ENCODE results near the gene SLC26A6.

The SLC26A6 gene

DNA sequence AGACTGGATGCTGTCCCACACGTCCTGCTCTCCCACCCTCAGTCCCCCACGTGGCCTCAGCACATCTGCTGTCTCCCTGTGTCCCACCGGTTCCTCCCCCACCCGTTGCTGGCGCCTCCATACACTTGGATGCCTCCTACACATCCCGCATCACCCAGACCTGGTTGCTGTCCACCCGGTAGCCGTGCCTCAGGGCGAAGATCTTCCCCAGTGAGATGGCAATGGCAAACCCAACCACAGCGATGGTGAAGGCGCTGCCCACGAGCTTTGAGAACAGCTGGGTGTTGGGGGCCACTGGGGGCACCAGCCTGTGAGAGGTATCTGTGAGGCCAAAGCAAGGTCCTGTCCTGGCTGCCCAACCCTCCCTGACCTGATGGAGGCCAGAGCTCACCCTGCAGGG is 4.4 kb downstream of the SLC26A6 start:
- no peak overlapping the region for H3K4me3 ChIP-seq (ENCODE audit: low read depth, low read length)
- H3K4me2 ChIP-seq (ENCODE audit: low read length), result no peak overlapping the region
- H3K4me1 ChIP-seq, result peaks cover 10% of the 10 kb centered on the region
- TF ChIP-seq CTCF (IDR thresholded peaks at IDR 0.05), result no peak
- H2AFZ ChIP-seq, result no peak overlapping the region
- no peaks in the 10 kb centered on the region for H3K79me2 ChIP-seq
- H3K9me3 ChIP-seq (ENCODE audit: control insufficient read depth, low read length), result no peaks in the 10 kb centered on the region
- H3K27me3 ChIP-seq (ENCODE audit: control insufficient read depth, insufficient read depth, low read length), result no peaks in the 10 kb centered on the region
- H3K9ac ChIP-seq, result no peak overlapping the region
- no peak overlapping the region for H3K27ac ChIP-seq
- H3K36me3 ChIP-seq (ENCODE audit: control insufficient read depth, insufficient read depth, low read length), result no peaks in the 10 kb centered on the region

DNA sequence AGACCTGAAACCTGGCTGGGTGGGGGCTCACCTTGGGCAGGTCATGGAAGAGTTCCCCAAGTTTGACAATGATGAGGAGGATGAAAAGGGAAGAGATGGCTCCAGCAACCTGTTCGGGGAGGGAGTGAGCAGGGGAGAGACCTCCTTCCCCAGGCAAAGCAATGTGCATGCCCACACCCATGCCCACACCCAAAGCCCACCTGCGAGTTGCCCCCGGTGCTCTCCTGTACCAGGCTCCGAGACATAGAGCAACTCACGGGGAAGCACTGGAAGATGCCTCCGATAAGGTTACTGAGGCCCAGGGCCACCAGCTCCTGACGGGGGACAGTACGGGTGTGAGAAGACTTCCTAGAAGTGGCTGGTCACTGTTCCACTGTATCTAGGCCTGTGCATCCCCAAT is 4.9 kb downstream of the SLC26A6 start:
- Histone ChIP-seq H3K4me1 (peaks cover 6% of the 10 kb centered on the region), H3K9me3 (ENCODE audit: control insufficient read depth, low read length) (no peaks in the 10 kb centered on the region), H3K9ac (no peak overlapping the region), H3K27me3 (ENCODE audit: control insufficient read depth, insufficient read depth, low read length) (no peaks in the 10 kb centered on the region), H3K79me2 (no peaks in the 10 kb centered on the region), H3K27ac (no peak overlapping the region), H2AFZ (no peak overlapping the region), H3K4me2 (ENCODE audit: low read length) (no peak overlapping the region), H3K36me3 (ENCODE audit: control insufficient read depth, insufficient read depth, low read length) (no peaks in the 10 kb centered on the region), H3K4me3 (ENCODE audit: low read depth, low read length) (no peak overlapping the region)
- no peak for TF ChIP-seq CTCF (IDR thresholded peaks at IDR 0.05)

GRCh38 chr3:48629894-48630293 is 5.4 kb downstream of the SLC26A6 start:
- no peak overlapping the region for H3K4me2 ChIP-seq (ENCODE audit: low read length)
- no peaks in the 10 kb centered on the region for H3K27me3 ChIP-seq (ENCODE audit: control insufficient read depth, insufficient read depth, low read length)
- peaks cover 6% of the 10 kb centered on the region for H3K4me1 ChIP-seq
- H3K36me3 ChIP-seq (ENCODE audit: control insufficient read depth, insufficient read depth, low read length), result no peaks in the 10 kb centered on the region
- no peak overlapping the region for H3K9ac ChIP-seq
- H2AFZ ChIP-seq, result no peak overlapping the region
- no peak overlapping the region for H3K27ac ChIP-seq
- H3K4me3 ChIP-seq (ENCODE audit: low read depth, low read length), result no peak overlapping the region
- H3K9me3 ChIP-seq (ENCODE audit: control insufficient read depth, low read length), result no peaks in the 10 kb centered on the region
- H3K79me2 ChIP-seq, result no peaks in the 10 kb centered on the region
- TF ChIP-seq CTCF (IDR thresholded peaks at IDR 0.05), result no peak

- Histone ChIP-seq H3K79me2 (no peaks in the 10 kb centered on the region), H3K27me3 (ENCODE audit: control insufficient read depth, insufficient read depth, low read length) (no peaks in the 10 kb centered on the region), H3K36me3 (ENCODE audit: control insufficient read depth, insufficient read depth, low read length) (no peaks in the 10 kb centered on the region), H3K9ac (no peak overlapping the region), H3K27ac (no peak overlapping the region), H3K9me3 (ENCODE audit: control insufficient read depth, low read length) (no peaks in the 10 kb centered on the region), H3K4me3 (ENCODE audit: low read depth, low read length) (no peak overlapping the region), H2AFZ (no peak overlapping the region), H3K4me2 (ENCODE audit: low read length) (no peak overlapping the region), H3K4me1 (no peaks in the 10 kb centered on the region)
- TF ChIP-seq CTCF (IDR thresholded peaks at IDR 0.05), result no peak
These were observed 6.8 kb downstream of the SLC26A6 start for GRCh38 chr3:48628277-48629017.

DNA sequence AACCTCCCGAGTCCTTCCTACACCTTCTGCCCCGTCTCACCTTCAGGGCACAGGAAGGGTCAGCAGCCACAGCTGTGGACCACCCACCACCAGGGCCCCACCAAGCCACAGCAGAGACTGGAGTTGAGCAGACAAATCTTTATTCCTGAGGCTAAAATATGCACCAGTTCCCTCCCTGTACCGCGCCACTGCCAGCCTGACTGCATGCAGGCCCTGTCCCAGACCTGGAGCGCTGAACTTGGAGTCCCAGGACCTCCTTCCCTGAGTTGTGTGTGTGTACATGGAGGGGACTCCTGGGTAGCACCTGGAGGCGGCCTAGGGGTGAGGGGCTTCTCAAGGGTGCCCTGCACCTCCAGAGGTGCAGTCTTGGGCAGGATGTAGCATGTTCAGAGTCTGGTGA is 9.7 kb downstream of the SLC26A6 start:
- H3K4me2 ChIP-seq (ENCODE audit: low read length), result no peak overlapping the region
- no peaks in the 10 kb centered on the region for H3K79me2 ChIP-seq
- no peak overlapping the region for H3K4me3 ChIP-seq (ENCODE audit: low read depth, low read length)
- no peak overlapping the region for H2AFZ ChIP-seq
- no peak for TF ChIP-seq CTCF (IDR thresholded peaks at IDR 0.05)
- no peaks in the 10 kb centered on the region for H3K36me3 ChIP-seq (ENCODE audit: control insufficient read depth, insufficient read depth, low read length)
- H3K27me3 ChIP-seq (ENCODE audit: control insufficient read depth, insufficient read depth, low read length), result no peaks in the 10 kb centered on the region
- H3K9ac ChIP-seq, result no peak overlapping the region
- no peaks in the 10 kb centered on the region for H3K4me1 ChIP-seq
- H3K27ac ChIP-seq, result no peak overlapping the region
- no peaks in the 10 kb centered on the region for H3K9me3 ChIP-seq (ENCODE audit: control insufficient read depth, low read length)

Measured in parathyroid adenoma (tissue), 2 donors.